HG03442 (cell line): ENCODE measurements around the gene KCNE2.

Source experiments
- ATAC-seq: cut with Tn5 transposase; IDR thresholded peaks from one replicate; pipeline ENCODE4 v1.9.1; 2021; ENCODE audit warnings: mild to moderate bottlenecking, moderate library complexity; ENCODE audit not compliant: unreplicated experiment

The KCNE2 gene

GRCh38 chr21:34363733-34364132 is at the start of gene KCNE2:
Gene KCNE2 (plus strand): TSS chr21:34364006. CDS start chr21:34370479, 6,473 bp downstream.
- no peak for ATAC-seq

DNA sequence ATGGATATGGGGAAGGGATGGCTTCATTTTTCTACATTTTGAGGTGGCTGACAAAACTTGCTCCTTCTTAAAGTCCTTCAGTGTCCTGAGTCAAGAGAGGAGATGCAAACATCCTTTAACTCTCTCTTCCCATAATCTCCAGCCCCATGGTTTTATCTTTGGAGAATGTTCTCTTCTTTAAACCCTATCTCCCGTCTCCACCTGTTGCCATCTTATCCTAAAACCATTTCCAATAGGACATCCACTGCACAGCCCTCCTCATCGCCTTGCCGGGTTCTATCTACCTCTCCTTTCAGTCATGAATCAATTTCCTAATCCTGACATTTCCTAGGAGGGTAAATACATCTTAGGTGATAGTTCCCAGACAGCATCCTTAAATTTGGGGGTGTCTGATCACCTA is 44.2 kb upstream of the KCNE2 start:
- no peak for ATAC-seq

DNA sequence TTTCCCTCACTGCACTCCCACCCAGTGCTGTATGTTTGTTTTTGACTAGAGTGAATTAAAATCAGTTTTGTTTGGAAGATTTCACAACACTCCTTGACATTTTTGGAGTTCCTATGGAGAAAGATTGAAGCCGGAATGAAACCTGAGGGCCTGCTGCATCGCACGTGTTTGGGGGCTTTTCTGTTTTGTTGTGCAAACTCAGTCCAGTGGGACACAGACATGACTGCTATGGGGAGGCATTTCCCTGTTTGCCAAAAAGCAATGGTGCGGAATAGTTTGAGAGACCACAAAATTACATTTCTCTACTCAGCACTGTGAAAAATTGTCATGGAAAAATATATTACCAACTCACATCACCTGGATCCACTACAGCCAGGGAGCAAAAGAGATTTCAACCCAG is 43.8 kb upstream of the KCNE2 start:
- ATAC-seq, result no peak

DNA sequence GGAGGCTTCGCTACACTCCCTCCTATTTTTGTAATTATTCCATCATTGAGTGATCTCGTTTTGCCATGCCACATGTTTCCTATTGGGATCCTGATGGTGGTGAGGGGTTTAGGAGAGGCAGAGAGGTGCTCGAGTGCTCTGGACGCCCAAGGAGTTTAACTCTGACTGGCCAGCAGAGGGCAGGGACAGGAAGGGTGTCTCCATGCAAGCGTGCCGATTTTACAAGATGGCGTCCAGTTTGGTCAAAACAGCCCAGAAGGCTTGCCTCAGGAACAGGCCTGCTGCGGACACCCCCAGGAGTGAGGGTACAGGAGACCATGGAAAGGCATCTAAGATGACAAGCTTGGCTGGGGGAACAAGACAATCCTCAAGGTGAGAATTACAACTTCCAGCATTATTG is 33.8 kb upstream of the KCNE2 start:
- ATAC-seq, result no peak

- no peak for ATAC-seq
Measured at GRCh38 chr21:34331726-34332125, 32.1 kb upstream of the KCNE2 start.

DNA sequence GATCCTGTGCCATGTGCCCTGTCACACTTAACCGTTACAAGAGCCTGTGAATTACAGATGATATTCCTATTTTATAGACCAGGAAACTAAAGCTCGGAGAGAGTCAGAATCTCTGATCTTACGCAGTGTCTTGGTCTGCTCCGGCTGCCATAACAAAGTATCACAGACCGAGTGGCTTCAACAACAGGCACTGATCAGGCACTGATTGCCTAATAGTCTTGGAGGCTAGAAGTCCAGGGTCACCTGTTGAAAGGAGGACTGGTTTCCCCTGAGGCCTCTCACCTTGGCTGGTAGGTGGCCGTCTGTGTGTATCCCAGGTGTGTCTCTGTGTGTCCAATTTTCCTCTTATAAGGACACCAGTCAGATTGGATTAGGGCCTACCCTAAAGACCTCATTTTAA is 31.5 kb upstream of the KCNE2 start:
- ATAC-seq, result no peak

DNA sequence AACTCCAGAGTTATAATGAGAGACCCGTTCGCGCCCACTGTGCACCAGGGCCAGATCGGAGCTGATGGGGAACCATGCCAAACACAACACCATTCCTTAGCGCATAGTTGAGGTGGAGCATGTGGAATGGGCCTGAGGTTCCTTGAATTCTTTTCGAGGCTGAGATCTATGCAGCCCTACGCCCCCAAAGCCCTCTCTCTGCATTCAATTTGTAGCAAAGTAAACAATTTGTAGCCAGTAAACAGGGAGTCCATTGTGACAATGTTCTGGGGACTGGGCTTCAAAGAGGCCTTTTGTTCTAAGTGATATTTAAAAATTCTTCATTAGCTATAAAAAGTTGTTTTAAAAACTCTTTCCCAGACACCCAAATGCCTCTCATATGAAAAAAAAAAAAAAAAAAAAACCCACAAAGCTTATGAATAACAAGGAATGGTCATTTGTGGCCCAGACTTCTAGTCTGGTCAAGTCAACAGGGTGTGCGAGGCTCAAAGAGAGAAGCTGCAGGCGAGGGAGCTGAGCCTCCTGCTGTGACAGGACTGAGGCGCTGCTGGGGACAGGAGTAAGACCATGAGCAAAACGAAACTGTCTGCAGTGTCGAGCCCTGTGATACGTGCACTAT is 30.6 kb upstream of the KCNE2 start:
- ATAC-seq, result no peak

- no peak for ATAC-seq
Measured at GRCh38 chr21:34335316-34335715, 28.5 kb upstream of the KCNE2 start.

DNA sequence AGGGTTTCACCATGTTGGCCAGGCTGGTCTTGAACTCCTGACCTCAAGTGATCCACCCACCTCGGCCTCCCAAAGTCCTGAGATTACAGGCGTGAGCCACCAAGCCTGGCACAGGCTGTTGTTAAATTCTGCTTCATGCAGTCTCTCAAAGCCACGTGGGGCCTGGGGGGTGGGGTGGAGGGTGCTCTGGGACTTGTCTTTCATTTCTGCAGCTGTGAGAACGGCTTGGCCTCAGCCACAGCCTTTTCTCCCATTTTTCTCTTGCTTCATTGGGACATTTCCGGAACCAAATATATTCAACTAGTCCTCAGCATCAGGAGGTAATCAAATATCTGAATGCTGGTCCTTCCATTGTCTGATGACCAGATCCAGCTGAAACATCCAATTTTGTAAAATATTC is 27.6 kb upstream of the KCNE2 start:
- ATAC-seq, result no peak

GRCh38 chr21:34336756-34337391 is 26.9 kb upstream of the KCNE2 start:
- no peak for ATAC-seq

DNA sequence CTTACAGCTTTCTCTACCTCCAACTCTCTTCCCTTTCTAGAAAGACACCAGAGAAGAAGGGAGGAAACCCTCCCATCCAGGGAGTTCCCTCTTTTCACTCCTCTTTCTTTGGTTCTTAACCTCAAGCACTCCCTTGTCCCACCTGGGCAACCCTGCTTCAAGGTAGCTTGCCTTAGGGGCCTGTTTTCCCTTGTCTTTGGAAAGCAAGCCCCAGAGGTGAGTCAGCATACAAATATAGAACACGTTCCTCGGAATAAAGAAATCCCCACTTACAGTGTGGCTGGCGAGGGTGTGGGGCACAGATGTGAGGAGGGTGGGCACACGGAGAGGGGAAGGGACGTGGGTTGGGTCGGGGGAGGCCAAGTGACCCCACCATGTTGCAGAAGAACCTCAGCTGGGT is 26.1 kb upstream of the KCNE2 start:
- no peak for ATAC-seq

DNA sequence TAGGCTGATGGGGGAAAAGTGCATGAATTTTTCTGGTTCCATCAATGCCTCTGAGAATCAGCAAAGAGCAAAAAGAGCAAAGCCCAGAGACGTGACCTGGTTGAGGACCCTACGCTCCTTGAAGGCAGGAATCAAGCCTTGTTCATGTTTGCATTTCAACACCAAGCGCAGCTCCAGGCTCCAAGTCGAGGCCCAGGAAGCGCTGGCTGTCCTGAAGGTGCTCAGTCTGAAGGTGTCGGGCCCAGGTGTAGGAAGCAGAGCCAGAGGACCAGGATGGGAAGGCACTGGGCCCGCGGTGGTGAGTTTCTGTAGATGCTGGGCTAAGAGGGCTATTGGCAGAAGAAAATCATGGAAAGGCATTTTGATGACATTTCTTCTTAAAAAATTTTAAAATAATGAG is 25.6 kb upstream of the KCNE2 start:
- no peak for ATAC-seq

GRCh38 chr21:34340061-34340460 is 23.7 kb upstream of the KCNE2 start:
- ATAC-seq, result no peak

DNA sequence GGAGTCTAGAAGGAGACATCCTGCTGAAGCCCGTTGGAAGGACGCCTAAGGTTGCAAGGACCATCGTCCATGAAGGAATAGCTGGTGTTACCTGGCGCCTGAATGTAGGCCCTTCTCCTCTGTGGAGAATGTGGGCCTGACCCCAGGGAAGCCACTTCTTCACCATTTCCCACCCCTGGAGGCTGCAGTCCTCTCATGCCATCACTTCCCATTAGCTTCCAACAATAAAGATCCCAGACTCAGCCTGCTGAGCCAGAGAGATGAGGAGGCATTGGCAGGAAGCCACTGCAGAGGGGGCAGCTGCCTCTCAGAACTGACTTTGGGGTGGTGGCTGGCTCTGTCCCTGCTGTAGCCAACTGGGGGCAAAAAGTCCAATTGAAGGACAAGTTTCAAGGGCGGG is 21.3 kb upstream of the KCNE2 start:
- ATAC-seq, result no peak

DNA sequence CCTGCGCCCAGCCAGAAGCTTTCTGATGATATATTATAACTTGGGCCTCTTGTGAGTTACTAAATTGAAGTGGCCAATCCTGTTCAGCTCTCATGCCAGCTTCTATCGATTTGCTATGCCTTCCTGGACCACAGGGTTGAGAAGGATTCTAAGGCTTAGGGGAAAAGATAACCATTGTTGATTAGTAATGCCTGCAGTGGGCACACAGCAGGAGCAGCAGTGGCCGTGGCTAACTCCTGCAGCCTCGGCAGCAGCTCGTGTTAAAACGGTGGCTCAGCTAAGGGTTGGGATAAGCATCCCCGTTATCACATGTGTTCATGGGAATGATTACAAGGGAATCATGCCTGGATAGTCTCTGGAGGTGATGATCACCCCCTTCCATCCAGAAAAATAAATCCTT is 20.5 kb upstream of the KCNE2 start:
- ATAC-seq, result no peak

DNA sequence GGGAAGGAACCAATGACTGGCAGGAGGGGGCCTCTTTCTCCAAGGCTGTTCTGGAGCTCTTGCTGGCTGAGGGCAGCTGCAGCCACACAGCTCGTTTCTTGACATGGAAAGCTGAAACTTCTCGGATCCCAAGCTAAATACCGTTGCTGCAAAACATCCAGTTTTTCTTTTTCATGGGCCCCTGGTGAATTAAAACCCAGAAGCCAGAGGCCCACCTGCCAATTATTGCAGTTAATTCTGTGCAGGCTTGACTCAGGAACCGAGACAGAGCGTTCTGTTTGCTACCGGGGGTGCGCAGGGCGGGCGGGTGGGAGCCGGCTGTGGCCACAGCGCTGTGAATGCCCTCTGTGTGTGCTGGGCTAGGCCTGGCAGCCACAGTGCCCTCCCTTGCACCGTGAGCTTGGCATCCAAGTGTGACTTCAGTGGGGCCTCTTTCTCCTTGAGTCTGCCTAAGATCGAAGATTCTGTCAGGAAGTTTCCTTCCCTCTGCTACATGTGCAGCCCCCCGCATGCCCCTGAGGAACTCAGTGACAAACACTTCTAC is 19.9 kb upstream of the KCNE2 start:
- no peak for ATAC-seq

DNA sequence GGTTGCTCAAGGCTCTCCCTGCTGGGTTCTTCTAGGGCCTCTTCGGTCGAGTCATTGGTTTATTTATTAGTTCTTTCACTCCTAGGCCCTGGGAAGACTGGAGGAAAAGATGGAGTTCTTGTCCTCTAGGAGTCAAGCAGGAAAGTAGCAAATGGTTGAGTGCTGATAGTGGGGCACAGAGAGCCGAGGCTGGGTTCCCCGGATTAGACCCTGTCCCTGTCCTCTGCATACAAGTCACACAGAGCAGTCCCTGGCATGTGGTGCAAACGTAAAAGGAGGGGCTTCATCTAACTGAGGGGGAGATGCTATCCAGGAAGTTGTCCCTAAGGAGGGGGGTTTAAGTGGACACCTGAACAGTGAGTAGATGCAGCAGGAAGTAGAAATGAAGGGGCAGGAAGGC is 19.2 kb upstream of the KCNE2 start:
- no peak for ATAC-seq

DNA sequence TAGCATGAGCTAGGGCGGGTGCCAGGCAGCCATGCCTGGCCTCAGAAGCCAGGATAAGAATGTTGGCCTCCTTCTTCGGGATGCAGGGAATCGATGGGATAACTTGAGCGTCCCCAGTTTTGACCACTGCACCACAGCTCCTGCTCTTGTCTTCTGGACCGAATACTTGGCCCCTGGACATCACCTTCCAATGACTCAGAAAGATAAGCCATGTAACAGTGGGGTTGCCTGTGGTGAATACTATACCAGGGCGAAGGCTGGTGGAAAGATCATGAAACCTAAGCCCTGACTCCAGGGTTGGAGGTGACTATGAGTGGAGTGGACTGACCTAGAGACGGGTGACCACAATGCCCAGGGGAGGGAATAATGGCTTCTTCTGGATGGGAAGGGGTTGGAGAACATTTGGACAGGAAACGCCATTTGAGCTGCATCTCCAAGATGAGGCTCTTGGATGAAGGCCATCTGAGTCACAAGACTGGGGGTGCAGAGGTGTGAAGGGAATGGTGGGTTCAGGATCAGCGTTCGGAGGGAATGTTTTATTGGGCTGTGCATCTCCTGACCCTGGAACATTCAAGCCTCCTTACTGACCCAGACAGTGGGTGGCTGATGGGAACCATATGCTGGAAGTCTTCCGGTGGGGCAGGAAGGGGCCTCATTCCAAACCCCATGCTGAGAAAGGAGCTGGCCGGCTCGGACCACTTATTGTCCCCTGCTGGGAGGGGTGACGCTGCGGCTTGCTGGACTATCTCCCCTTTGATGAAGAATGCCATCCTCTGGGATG is 18.5 kb upstream of the KCNE2 start:
- ATAC-seq, result no peak

GRCh38 chr21:34345892-34346291 is 17.9 kb upstream of the KCNE2 start:
- ATAC-seq, result no peak

DNA sequence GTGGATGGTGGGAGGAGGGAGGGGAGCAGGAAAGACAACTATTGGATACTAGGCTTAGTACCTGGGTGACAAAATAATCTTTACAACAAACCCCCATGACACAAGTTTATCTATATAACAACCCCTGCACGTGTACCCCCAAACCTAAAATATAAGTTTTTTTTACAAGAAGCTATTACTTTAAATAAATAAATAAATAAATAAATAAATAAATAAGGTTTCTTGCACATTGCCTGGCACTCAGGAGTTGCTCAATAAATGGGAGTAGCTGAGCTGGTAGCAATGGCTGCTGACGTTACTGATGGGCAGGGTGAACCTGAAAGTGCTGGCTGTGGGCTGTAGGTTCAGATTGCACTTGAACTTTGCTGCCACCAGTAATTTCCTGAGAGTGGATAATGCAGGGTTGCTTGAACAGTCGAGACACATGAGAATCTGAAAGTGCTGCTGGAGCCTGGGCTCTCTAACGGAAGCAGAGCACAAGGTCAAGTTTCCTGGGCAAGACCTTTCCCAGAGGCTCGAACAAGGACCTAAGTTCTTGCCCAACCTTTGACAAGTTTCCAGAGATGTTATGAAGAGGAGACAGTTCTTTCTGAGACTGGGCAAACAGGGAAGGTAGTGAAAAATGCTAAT is 14.8 kb upstream of the KCNE2 start:
- no peak for ATAC-seq

GRCh38 chr21:34351786-34352241 is 12.0 kb upstream of the KCNE2 start:
- ATAC-seq, result peak; percentile 47
